Measurements from ENCODE around the gene PARP9.

DNA sequence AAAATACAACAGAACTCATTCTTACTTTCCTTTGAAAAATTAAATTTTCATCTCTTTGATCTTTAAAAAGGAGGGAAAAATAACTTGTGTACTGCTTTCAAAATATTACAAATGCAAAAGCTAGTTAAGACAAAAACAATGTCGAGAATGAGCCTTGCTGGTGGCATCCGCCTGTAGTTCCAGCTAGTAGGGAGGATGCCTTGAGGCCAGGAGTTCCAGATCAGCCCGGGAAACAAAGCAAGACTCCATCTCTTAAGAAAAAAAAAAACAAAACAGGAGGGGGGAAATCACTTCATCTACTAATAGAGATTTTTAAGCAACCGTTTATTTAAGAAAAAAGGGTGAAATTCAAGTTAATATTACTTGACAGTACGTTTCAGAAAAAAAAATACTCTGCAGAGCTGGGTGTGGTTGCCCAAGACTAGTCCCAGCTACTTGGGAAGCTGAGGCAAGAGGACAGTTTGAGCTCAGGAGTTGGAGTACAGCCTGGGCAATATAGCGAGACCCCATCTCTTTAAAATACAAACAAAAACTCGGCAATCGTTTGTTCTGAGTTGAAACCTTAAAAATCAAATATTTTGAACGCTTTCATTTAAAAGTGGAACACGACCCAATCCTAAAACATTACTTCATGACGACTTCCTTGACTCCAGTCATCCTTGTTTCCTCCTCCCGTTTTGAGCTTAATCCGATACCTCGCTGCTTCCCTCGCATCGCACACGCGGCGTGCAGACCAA is 50.5 kb downstream of the PARP9 start:
- TF ChIP-seq EP300 (IDR thresholded peaks at IDR 0.05) (no peak), POLR2A (IDR thresholded peaks at IDR 0.05) (no peak)

All from gastroesophageal sphincter (tissue), 2 donors.